Measurements from ENCODE around the gene GIPC3.

The GIPC3 gene

GRCh38 chr19:3585301-3586126 lies at the start of gene GIPC3:
GIPC3 (plus strand) TSS chr19:3585478; CDS start chr19:3585598, 120 bp downstream.
- no peak for DNase-seq (ENCODE audit: low spot score)

GRCh38 chr19:3535563-3535965 lies 49.7 kb upstream of the GIPC3 start:
- DNase-seq (ENCODE audit: low spot score), result no peak

- no peak for DNase-seq (ENCODE audit: low spot score)
Measured at GRCh38 chr19:3535981-3536380, 49.3 kb upstream of the GIPC3 start.

- DNase-seq (ENCODE audit: low spot score), result no peak
Measured at GRCh38 chr19:3536429-3537100, 48.7 kb upstream of the GIPC3 start.

GRCh38 chr19:3537101-3537437 lies 48.2 kb upstream of the GIPC3 start:
- DNase-seq (ENCODE audit: low spot score), result no peak

GRCh38 chr19:3537438-3538240 lies 47.6 kb upstream of the GIPC3 start:
- no peak for DNase-seq (ENCODE audit: low spot score)

- no peak for DNase-seq (ENCODE audit: low spot score)
Measured at GRCh38 chr19:3538258-3538929, 46.9 kb upstream of the GIPC3 start.

- DNase-seq (ENCODE audit: low spot score), result no peak
Measured at GRCh38 chr19:3538965-3539755, 46.1 kb upstream of the GIPC3 start, which contains the start of gene TEKTIP1. TEKTIP1 (plus strand) TSS chr19:3539174; CDS start chr19:3539178, 4 bp downstream.

GRCh38 chr19:3539756-3540118 lies 45.5 kb upstream of the GIPC3 start:
- DNase-seq (ENCODE audit: low spot score), result no peak

GRCh38 chr19:3543150-3544057 lies 41.9 kb upstream of the GIPC3 start:
- no peak for DNase-seq (ENCODE audit: low spot score)

- DNase-seq (ENCODE audit: low spot score), result no peak
Measured at GRCh38 chr19:3544058-3544376, 41.3 kb upstream of the GIPC3 start.

- peak; percentile 79 for DNase-seq (ENCODE audit: low spot score)
Measured at GRCh38 chr19:3544742-3545668, 40.3 kb upstream of the GIPC3 start.

GRCh38 chr19:3545669-3546034 lies 39.6 kb upstream of the GIPC3 start:
- DNase-seq (ENCODE audit: low spot score), result no peak

GRCh38 chr19:3546119-3546518 lies 39.2 kb upstream of the GIPC3 start:
- DNase-seq (ENCODE audit: low spot score), result no peak

GRCh38 chr19:3547301-3547731 lies 38.0 kb upstream of the GIPC3 start:
- peak; percentile 45 for DNase-seq (ENCODE audit: low spot score)

GRCh38 chr19:3547767-3548282 lies 37.5 kb upstream of the GIPC3 start:
- no peak for DNase-seq (ENCODE audit: low spot score)

- DNase-seq (ENCODE audit: low spot score), result no peak
Measured at GRCh38 chr19:3548606-3549005, 36.7 kb upstream of the GIPC3 start.

- no peak for DNase-seq (ENCODE audit: low spot score)
Measured at GRCh38 chr19:3549816-3550215, 35.5 kb upstream of the GIPC3 start.
